IMR-90 (cell line): ENCODE results near the gene TMEM37. TPM values are rescaled to one million over a fixed set of nuclear protein-coding genes. Genes with fewer than 3 reads are reported as not detected.

Experiments used
- ATAC-seq: fragments of 200-7000 bp; cut with Tn5 transposase; 2 replicates; pipeline ENCODE4 v1.9.1; 2020; ENCODE audit warnings: low read depth, mild to moderate bottlenecking, moderate library complexity
- BruUV-seq: library from RNA; stranded (reverse); fragments of 400-500 nt; replicated peaks from 2 replicates; lab custom pipeline; 2021; lab: Mats Ljungman, UMichigan
- CTCF ChIA-PET: fragments of 300-600 bp; formaldehyde crosslinking; extraction: SDS; loops from one replicate; lab custom pipeline; 2021; ENCODE audit warnings: antibody characterized with exemption; lab: Yijun Ruan, JAX
- POLR2A ChIA-PET: fragments of 300-600 bp; sonication (Branson Sonifier 250); formaldehyde crosslinking; loops from one replicate; lab custom pipeline; 2022; ENCODE audit warnings: antibody characterized with exemption; ENCODE audit not compliant: unreplicated experiment; lab: Charles Lee
- DNase-seq: peaks from one replicate; pipeline ENCODE4 v3.0.0; 2013
- H2AFZ ChIP-seq: replicated peaks from 2 replicates; pipeline ENCODE3; 2013; ENCODE audit warnings: low read length, mild to moderate bottlenecking; ENCODE audit not compliant: poor library complexity
- H2AK5ac ChIP-seq: 2 replicates; pipeline ENCODE4 v1.6.1; 2013; ENCODE audit warnings: low read depth, low read length, inconsistent platforms
- H2AK9ac ChIP-seq: replicated peaks from 2 replicates; pipeline ENCODE3; 2013; ENCODE audit warnings: mild to moderate bottlenecking, low read depth, low read length, moderate library complexity; ENCODE audit not compliant: poor library complexity
- H2BK120ac ChIP-seq: 2 replicates; pipeline ENCODE4 v1.6.1; 2013; ENCODE audit warnings: low read depth, low read length, inconsistent platforms
- H2BK15ac ChIP-seq: 3 replicates; pipeline ENCODE4 v1.6.1; 2013; ENCODE audit warnings: low read depth, low read length, inconsistent platforms
- H2BK20ac ChIP-seq: 2 replicates; pipeline ENCODE4 v1.6.1; 2013; ENCODE audit warnings: low read depth, mild to moderate bottlenecking, inconsistent platforms, low read length, moderate library complexity
- H2BK5ac ChIP-seq: 2 replicates; pipeline ENCODE4 v1.6.1; 2013; ENCODE audit warnings: mild to moderate bottlenecking, low read depth, low read length, inconsistent platforms; ENCODE audit not compliant: poor library complexity, severe bottlenecking
- H3K14ac ChIP-seq: replicated peaks from 2 replicates; pipeline ENCODE4 v1.6.1; 2013; ENCODE audit warnings: low read depth, low read length, inconsistent platforms
- H3K18ac ChIP-seq: 2 replicates; pipeline ENCODE4 v1.6.1; 2013; ENCODE audit warnings: low read depth, low read length, control low read depth
- H3K23ac ChIP-seq: 2 replicates; pipeline ENCODE4 v1.6.1; 2013; ENCODE audit warnings: low read depth, low read length, inconsistent platforms
- H3K27ac ChIP-seq: 2 replicates; pipeline ENCODE4 v1.5.1; 2013; ENCODE audit warnings: mild to moderate bottlenecking, control low read depth, low read length; ENCODE audit not compliant: insufficient read depth
- H3K27me3 ChIP-seq: 2 replicates; pipeline ENCODE4 v1.6.1; 2013; ENCODE audit warnings: low read length; ENCODE audit not compliant: control insufficient read depth, insufficient read depth
- H3K36me3 ChIP-seq: 2 replicates; pipeline ENCODE4 v1.6.1; 2013; ENCODE audit warnings: low read length, mixed read lengths; ENCODE audit not compliant: control insufficient read depth, insufficient read depth
- H3K4ac ChIP-seq: 2 replicates; pipeline ENCODE4 v1.6.1; 2013; ENCODE audit warnings: low read depth, low read length, inconsistent platforms
- H3K4me1 ChIP-seq: 2 replicates; pipeline ENCODE4 v1.6.1; 2013; ENCODE audit warnings: low read length, mixed read lengths; ENCODE audit not compliant: control insufficient read depth, insufficient read depth
- H3K4me2 ChIP-seq: 2 replicates; pipeline ENCODE4 v1.6.1; 2013; ENCODE audit warnings: low read depth, mild to moderate bottlenecking, control low read depth, low read length, moderate library complexity
- H3K4me3 ChIP-seq: 2 replicates; pipeline ENCODE4 v1.5.1; 2013; ENCODE audit warnings: low read depth, mild to moderate bottlenecking, control low read depth, low read length, moderate library complexity; ENCODE audit not compliant: insufficient read depth
- H3K56ac ChIP-seq: 2 replicates; pipeline ENCODE4 v1.6.1; 2013; ENCODE audit warnings: low read length, inconsistent platforms; ENCODE audit not compliant: insufficient read depth; ENCODE audit errors: extremely low read depth
- H3K79me1 ChIP-seq, 2 experiments: 2 replicates each; pipeline ENCODE4 v1.6.1; 2013; ENCODE audit warnings: low read length in 2 of 2, inconsistent platforms in 1 of 2, low read depth in 1 of 2
- H3K9ac ChIP-seq: 2 replicates; pipeline ENCODE4 v1.6.1; 2013; ENCODE audit warnings: low read depth, low read length, control low read depth
- H3K9me1 ChIP-seq: 2 replicates; pipeline ENCODE4 v1.6.1; 2013; ENCODE audit warnings: low read length, inconsistent platforms; ENCODE audit not compliant: insufficient read depth
- H3K9me3 ChIP-seq: 2 replicates; pipeline ENCODE4 v1.6.1; 2013; ENCODE audit warnings: low read length; ENCODE audit not compliant: control insufficient read depth, insufficient read depth
- H4K20me1 ChIP-seq: 2 replicates; pipeline ENCODE4 v1.6.1; 2013; ENCODE audit warnings: low read length, inconsistent platforms; ENCODE audit not compliant: insufficient read depth
- H4K5ac ChIP-seq: 2 replicates; pipeline ENCODE4 v1.6.1; 2013; ENCODE audit warnings: mild to moderate bottlenecking, low read depth, low read length, control low read depth
- H4K8ac ChIP-seq, 2 experiments: 2 replicates each; pipeline ENCODE4 v1.6.1; 2013; ENCODE audit warnings: low read depth in 2 of 2, low read length in 2 of 2, control low read depth in 1 of 2, inconsistent platforms in 1 of 2
- H4K91ac ChIP-seq: 2 replicates; pipeline ENCODE4 v1.6.1; 2013; ENCODE audit warnings: low read depth, low read length, inconsistent platforms; ENCODE audit not compliant: insufficient read depth
- CHD1 ChIP-seq: IDR thresholded peaks from 2 replicates; pipeline ENCODE4 v1.6.1; 2012; ENCODE audit warnings: low read depth, low read length, improper control_type of control experiment
- FOS ChIP-seq: fragments of 150-350 bp; IDR thresholded peaks from 2 replicates; pipeline ENCODE4 v1.6.1; 2016; ENCODE audit warnings: low read depth, low read length
- POLR2A ChIP-seq: IDR thresholded peaks from 2 replicates; pipeline ENCODE4 v1.6.1; 2012; ENCODE audit warnings: mild to moderate bottlenecking, low read depth, low read length
- RAD21 ChIP-seq: IDR thresholded peaks from 2 replicates; pipeline ENCODE4 v1.6.1; 2012; ENCODE audit warnings: low read length, improper control_type of control experiment
- RFX5 ChIP-seq: IDR thresholded peaks from 2 replicates; pipeline ENCODE4 v1.8.0; 2012; ENCODE audit warnings: low read depth, mild to moderate bottlenecking, low read length, moderate library complexity
- WGBS, 2 experiments: methylation state at CpG; one replicate each; pipeline versions ENCODE4 v1.1.5 to v1.1.7; 2013; ENCODE audit warnings: missing lambda C conversion rate in 2 of 2; ENCODE audit not compliant: insufficient read length in 1 of 2; ENCODE audit errors: extremely low coverage in 2 of 2; 5-methylcytosine and 5-hydroxymethylcytosine counted together
- dilution Hi-C: fragments of 300-500 bp; cut with HindIII; formaldehyde crosslinking; loops from one replicate; pipeline ENCODE4 v1.14.3; 2018; ENCODE audit warnings: low sequenced_read_pairs; ENCODE audit not compliant: unreplicated experiment
- in situ Hi-C: fragments of 300-500 bp; cut with MboI; formaldehyde crosslinking; loops from 3 replicates; pipeline ENCODE4 v1.14.3; 2019; ENCODE audit warnings: low sequenced_read_pairs, inconsistent platforms, mixed read lengths
- intact Hi-C: fragments of 100-400 bp; cut with micrococcal nuclease; formaldehyde crosslinking; loops from 2 replicates; pipeline ENCODE4 v1.10.0; 2022
- polyA plus RNA-seq, 3 experiments: library from polyadenylated mRNA; depleted of rRNA; stranded (reverse); fragments of >200 nt; gene quantifications; 2 replicates each; pipeline ENCODE4 v1.2.3, GENCODE V29; 2012; ENCODE audit warnings: low replicate concordance in 1 of 3
- total RNA-seq: library from RNA; depleted of rRNA; stranded (reverse); fragments of >200 nt; gene quantifications from 2 replicates; pipeline ENCODE4 v1.2.3, GENCODE V29; 2012

TMEM37 gene
- total and polyA plus RNA-seq, 2 of the 4 experiments (the other 2 are of a cell fraction), result under 0.01 to 0.39 TPM

DNA sequence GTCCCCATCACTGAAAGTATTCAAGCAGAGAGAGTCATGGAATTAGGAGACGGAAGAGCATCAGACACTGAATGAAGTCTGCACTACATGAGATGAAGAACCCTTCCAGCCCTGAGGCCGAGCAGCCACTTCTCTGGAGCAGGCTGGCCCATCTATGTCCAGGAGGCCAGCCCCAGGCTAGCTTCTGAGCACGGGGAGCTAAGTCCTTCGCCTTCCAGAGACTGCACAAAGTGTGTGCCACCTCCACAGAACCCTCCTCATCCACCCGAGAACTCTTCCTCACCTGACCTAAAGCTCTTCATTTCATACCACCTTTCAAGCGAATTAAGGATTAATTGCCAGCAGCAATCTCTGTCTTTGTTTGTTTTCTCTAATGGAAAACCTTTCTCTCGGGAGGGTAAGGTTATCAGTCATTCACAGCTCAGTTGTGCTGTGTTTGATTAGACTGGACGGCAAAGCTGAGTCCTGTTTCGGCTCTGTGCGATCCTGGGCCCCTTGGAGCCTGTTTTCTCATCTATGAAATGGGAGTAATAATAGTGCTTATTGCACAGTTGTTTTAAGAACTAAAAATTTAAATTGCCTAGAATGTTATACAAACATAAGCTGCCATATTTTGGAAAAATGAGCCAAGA, 54.7 kb downstream of the TMEM37 start:
- Histone ChIP-seq H4K20me1 (no peaks in the 10 kb centered on the region), H3K9ac (no peak overlapping the region), H3K4me1 (no peaks in the 10 kb centered on the region), H4K8ac (no peak overlapping the region), H2AK9ac (no peak overlapping the region), H3K56ac (no peak overlapping the region), H2AFZ (no peak overlapping the region), H3K18ac (no peak overlapping the region), H2BK5ac (no peak overlapping the region), H3K4me2 (no peak overlapping the region), H3K4ac (no peak overlapping the region), H2BK120ac (no peak overlapping the region), H3K14ac (no peak overlapping the region), H4K5ac (no peak overlapping the region), H3K27me3 (peaks cover 22% of the 10 kb centered on the region), H3K23ac (no peak overlapping the region), H2BK15ac (no peak overlapping the region), H3K36me3 (no peaks in the 10 kb centered on the region), H2BK20ac (no peak overlapping the region), H3K79me1 (no peaks in the 10 kb centered on the region), H3K9me1 (no peaks in the 10 kb centered on the region), H3K27ac (no peak overlapping the region), H3K9me3 (no peaks in the 10 kb centered on the region), H3K4me3 (no peak overlapping the region), H4K91ac (no peak overlapping the region), H2AK5ac (no peak overlapping the region)
- ChIA-PET POLR2A (interaction anchor here (0.7 kb wide), 1 partner anchor 28 kb away, joined by 3 read pairs; no protein-coding TSS in a partner anchor), CTCF (interaction anchor here (1.6 kb wide), 1 partner anchor 10 kb away, joined by 5 read pairs; no protein-coding TSS in a partner anchor)
- intact Hi-C loops (no loop called here), in situ Hi-C loops (no loop called here), dilution Hi-C loops (no loop called here)
- TF ChIP-seq FOS (no peak), RAD21 (no peak), CHD1 (no peak), RFX5 (no peak), POLR2A (no peak)
- BruUV-seq, result no TSS peak
- DNase-seq, result no peak
- WGBS, 2 experiments, result no CpG with 5 or more reads among the region's 10 CpGs
- no peak for ATAC-seq
